DND-41 (cell line): ENCODE data around the gene NEDD4L.

ENCODE experiments used
- CTCF ChIP-seq: IDR thresholded peaks from 2 replicates; pipeline ENCODE4 v1.5.1; 2012; ENCODE audit warnings: borderline replicate concordance, low read length, moderate library complexity, mild to moderate bottlenecking; ENCODE audit not compliant: poor library complexity, severe bottlenecking; ENCODE audit errors: extremely low read depth
- EZH2 ChIP-seq: IDR thresholded peaks from 3 replicates; pipeline ENCODE4 v1.6.1; 2012; ENCODE audit warnings: borderline replicate concordance, low read depth, mild to moderate bottlenecking, moderate library complexity, low read length, inconsistent platforms; ENCODE audit not compliant: severe bottlenecking

DNA sequence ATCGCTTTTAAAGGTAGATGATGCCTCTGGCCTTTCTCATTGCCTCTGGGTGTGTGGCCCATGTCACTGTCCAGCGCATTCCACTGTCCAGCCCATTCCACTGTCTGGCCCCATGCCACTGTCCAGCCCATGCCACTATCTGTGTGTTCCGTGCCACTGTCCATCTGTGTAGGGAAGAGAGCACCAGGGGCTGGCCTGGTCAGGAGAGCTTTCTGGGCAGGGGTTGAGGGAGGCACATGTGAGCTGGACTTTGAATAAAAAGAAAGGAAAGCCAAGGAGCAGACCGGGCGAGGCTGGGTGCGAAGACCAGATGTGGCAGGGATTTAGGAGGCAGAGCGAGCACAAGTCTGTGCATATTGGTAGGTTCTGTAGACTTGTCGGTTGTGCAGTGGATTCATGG lies 236.2 kb downstream of the NEDD4L start:
- TF ChIP-seq EZH2 (no peak), CTCF (no peak)
